Uterus (tissue), 2 donors: ENCODE results near the gene UBQLN3.

Experiments used
- POLR2A ChIP-seq, 2 donors: fragments of 450-650 bp; IDR thresholded peaks; one replicate each; pipeline ENCODE4 v1.6.1; 2016; ENCODE audit warnings: antibody characterized with exemption in 2 of 2, mild to moderate bottlenecking in 1 of 2, moderate library complexity in 1 of 2
- TF ChIP-seq, protein P1 (sequence below), 4 experiments: fragments of 200-600 bp in 2 of 4; fragments of 450-650 bp in 2 of 4; sonication (generic) in 2 of 4; IDR thresholded peaks; one replicate each; pipeline ENCODE4 v1.5.1; 2016 to 2019; ENCODE audit warnings: antibody characterized with exemption in 4 of 4, mild to moderate bottlenecking in 2 of 4, moderate library complexity in 1 of 4

DNA sequence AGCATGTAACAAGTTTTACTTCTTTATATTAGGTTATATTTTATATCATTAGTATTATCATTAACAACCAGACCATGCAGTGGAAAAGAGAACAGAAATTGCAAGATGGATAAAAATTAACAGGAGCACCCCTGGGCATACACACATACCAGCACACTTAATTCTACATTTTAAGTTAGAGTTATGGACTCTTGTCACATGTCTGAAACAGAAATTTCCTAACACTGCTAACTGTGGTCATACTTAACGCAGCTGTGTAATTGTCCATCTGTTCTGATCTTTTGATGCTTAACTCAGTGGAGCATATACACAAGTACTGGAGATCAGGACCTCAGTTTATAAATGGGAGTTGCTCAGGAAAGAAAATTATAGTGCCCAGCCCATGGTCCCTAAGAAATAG, 38.2 kb upstream of the UBQLN3 start:
- TF ChIP-seq, protein P1, sequence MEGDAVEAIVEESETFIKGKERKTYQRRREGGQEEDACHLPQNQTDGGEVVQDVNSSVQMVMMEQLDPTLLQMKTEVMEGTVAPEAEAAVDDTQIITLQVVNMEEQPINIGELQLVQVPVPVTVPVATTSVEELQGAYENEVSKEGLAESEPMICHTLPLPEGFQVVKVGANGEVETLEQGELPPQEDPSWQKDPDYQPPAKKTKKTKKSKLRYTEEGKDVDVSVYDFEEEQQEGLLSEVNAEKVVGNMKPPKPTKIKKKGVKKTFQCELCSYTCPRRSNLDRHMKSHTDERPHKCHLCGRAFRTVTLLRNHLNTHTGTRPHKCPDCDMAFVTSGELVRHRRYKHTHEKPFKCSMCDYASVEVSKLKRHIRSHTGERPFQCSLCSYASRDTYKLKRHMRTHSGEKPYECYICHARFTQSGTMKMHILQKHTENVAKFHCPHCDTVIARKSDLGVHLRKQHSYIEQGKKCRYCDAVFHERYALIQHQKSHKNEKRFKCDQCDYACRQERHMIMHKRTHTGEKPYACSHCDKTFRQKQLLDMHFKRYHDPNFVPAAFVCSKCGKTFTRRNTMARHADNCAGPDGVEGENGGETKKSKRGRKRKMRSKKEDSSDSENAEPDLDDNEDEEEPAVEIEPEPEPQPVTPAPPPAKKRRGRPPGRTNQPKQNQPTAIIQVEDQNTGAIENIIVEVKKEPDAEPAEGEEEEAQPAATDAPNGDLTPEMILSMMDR (IDR thresholded peaks at IDR 0.05), result no peak
- no peak for TF ChIP-seq POLR2A (IDR thresholded peaks at IDR 0.05)
